IPS DF 6.9 (cell line): ENCODE data around the gene AMTN.

ENCODE experiments used
- DNase-seq: peaks from one replicate; pipeline ENCODE4 v3.0.0-alpha.2; 2013; ENCODE audit warnings: low read depth, low spot score
- H3K27ac ChIP-seq: one replicate; pipeline ENCODE4 v1.5.1; 2013; ENCODE audit warnings: low read length, control low read depth
- H3K27me3 ChIP-seq: 2 replicates; pipeline ENCODE4 v1.6.1; 2013; ENCODE audit warnings: mild to moderate bottlenecking, low read length; ENCODE audit not compliant: control insufficient read depth, insufficient read depth
- H3K36me3 ChIP-seq: 2 replicates; pipeline ENCODE4 v1.6.1; 2013; ENCODE audit warnings: low read length; ENCODE audit not compliant: control insufficient read depth, insufficient read depth
- H3K4me1 ChIP-seq: 2 replicates; pipeline ENCODE4 v1.6.1; 2013; ENCODE audit warnings: low read length; ENCODE audit not compliant: control insufficient read depth, insufficient read depth
- H3K4me3 ChIP-seq: 2 replicates; pipeline ENCODE4 v1.5.1; 2013; ENCODE audit warnings: mild to moderate bottlenecking, low read length
- H3K9me3 ChIP-seq: 2 replicates; pipeline ENCODE4 v1.6.1; 2013; ENCODE audit warnings: low read length, inconsistent platforms; ENCODE audit not compliant: control insufficient read depth, insufficient read depth
- WGBS: extraction: QIAGEN DNeasy Blood & Tissue Kit; methylation state at CpG from one replicate; pipeline ENCODE4 v1.1.7; 2013; ENCODE audit warnings: mixed read lengths, missing lambda C conversion rate; ENCODE audit not compliant: insufficient read length, insufficient coverage; 5-methylcytosine and 5-hydroxymethylcytosine counted together

Gene AMTN

GRCh38 chr4:70559211-70559830, 41.0 kb downstream of the AMTN start:
- no CpG with 5 or more reads among the region's 2 CpGs for WGBS

GRCh38 chr4:70559924-70560323, 41.6 kb downstream of the AMTN start:
- Histone ChIP-seq H3K4me1 (no peaks in the 10 kb centered on the region), H3K4me3 (no peak overlapping the region), H3K9me3 (no peaks in the 10 kb centered on the region), H3K27me3 (no peaks in the 10 kb centered on the region), H3K36me3 (no peaks in the 10 kb centered on the region), H3K27ac (no peak overlapping the region)
- WGBS, result no CpG with 5 or more reads among the region's 1 CpG
- no peak for DNase-seq

More at GRCh38 chr4:70559211-70559830, 41.0 kb downstream of the AMTN start:
- DNase-seq, result peak; percentile 18
- no peaks in the 10 kb centered on the region for H3K9me3 ChIP-seq
- no peak overlapping the region for H3K4me3 ChIP-seq
- no peak overlapping the region for H3K27ac ChIP-seq
- H3K4me1 ChIP-seq, result no peaks in the 10 kb centered on the region
- no peaks in the 10 kb centered on the region for H3K27me3 ChIP-seq
- no peaks in the 10 kb centered on the region for H3K36me3 ChIP-seq

- Histone ChIP-seq H3K4me3 (no peak overlapping the region), H3K27me3 (no peaks in the 10 kb centered on the region), H3K36me3 (no peaks in the 10 kb centered on the region), H3K9me3 (no peaks in the 10 kb centered on the region), H3K4me1 (no peaks in the 10 kb centered on the region), H3K27ac (no peak overlapping the region)
- no peak for DNase-seq
- WGBS, result no CpG with 5 or more reads among the region's 8 CpGs
Measured at GRCh38 chr4:70564033-70564432, 45.7 kb downstream of the AMTN start.

GRCh38 chr4:70570796-70571195, 52.4 kb downstream of the AMTN start:
- H3K27me3 ChIP-seq, result no peaks in the 10 kb centered on the region
- DNase-seq, result no peak
- no peaks in the 10 kb centered on the region for H3K4me1 ChIP-seq
- H3K36me3 ChIP-seq, result no peaks in the 10 kb centered on the region
- no CpG with 5 or more reads among the region's 2 CpGs for WGBS
- no peak overlapping the region for H3K27ac ChIP-seq
- H3K4me3 ChIP-seq, result no peak overlapping the region
- no peaks in the 10 kb centered on the region for H3K9me3 ChIP-seq

- no peak for DNase-seq
- Histone ChIP-seq H3K9me3 (no peaks in the 10 kb centered on the region), H3K27ac (no peak overlapping the region), H3K36me3 (no peaks in the 10 kb centered on the region), H3K4me1 (no peaks in the 10 kb centered on the region), H3K4me3 (no peak overlapping the region), H3K27me3 (no peaks in the 10 kb centered on the region)
- WGBS, result no CpG with 5 or more reads among the region's 2 CpGs
Measured at GRCh38 chr4:70571772-70572171, 53.4 kb downstream of the AMTN start.

GRCh38 chr4:70575964-70576363, 57.6 kb downstream of the AMTN start:
- Histone ChIP-seq H3K4me3 (no peak overlapping the region), H3K36me3 (no peaks in the 10 kb centered on the region), H3K27ac (no peak overlapping the region), H3K9me3 (no peaks in the 10 kb centered on the region), H3K27me3 (no peaks in the 10 kb centered on the region), H3K4me1 (no peaks in the 10 kb centered on the region)
- no peak for DNase-seq

GRCh38 chr4:70577220-70577927, 59.0 kb downstream of the AMTN start:
- no peaks in the 10 kb centered on the region for H3K36me3 ChIP-seq
- no peak overlapping the region for H3K4me3 ChIP-seq
- H3K27me3 ChIP-seq, result no peaks in the 10 kb centered on the region
- no CpG with 5 or more reads among the region's 6 CpGs for WGBS
- H3K27ac ChIP-seq, result no peak overlapping the region
- no peaks in the 10 kb centered on the region for H3K9me3 ChIP-seq
- DNase-seq, result no peak
- H3K4me1 ChIP-seq, result no peaks in the 10 kb centered on the region

GRCh38 chr4:70581980-70582379, 63.6 kb downstream of the AMTN start:
- Histone ChIP-seq H3K4me1 (no peaks in the 10 kb centered on the region), H3K27ac (no peak overlapping the region), H3K4me3 (no peak overlapping the region), H3K9me3 (no peaks in the 10 kb centered on the region), H3K27me3 (no peaks in the 10 kb centered on the region), H3K36me3 (no peaks in the 10 kb centered on the region)
- WGBS, result 100% methylated on average over 1 of the region's 2 CpGs
- DNase-seq, result no peak
